Inflammatory macrophage (primary cell): Measurements from ENCODE around the gene CNTN5.

Experiments used
- DNase-seq, 2 donors: peaks; one replicate each; pipeline ENCODE4 v3.0.0-alpha.2; 2020 to 2022

Gene CNTN5

GRCh38 chr11:100105255-100105981, 1084.7 kb downstream of the CNTN5 start:
- DNase-seq: no peak

- no peak for DNase-seq
Measured at GRCh38 chr11:100105982-100106358, 1085.2 kb downstream of the CNTN5 start.

GRCh38 chr11:100119176-100119575, 1098.4 kb downstream of the CNTN5 start:
- DNase-seq: no peak

GRCh38 chr11:100133114-100133513, 1112.4 kb downstream of the CNTN5 start:
- DNase-seq: no peak

- no peak for DNase-seq
Measured at GRCh38 chr11:100141201-100141600, 1120.5 kb downstream of the CNTN5 start.

GRCh38 chr11:100151944-100152343, 1131.2 kb downstream of the CNTN5 start:
- no peak for DNase-seq

GRCh38 chr11:100152766-100153165, 1132.0 kb downstream of the CNTN5 start:
- no peak for DNase-seq

GRCh38 chr11:100163471-100163870, 1142.7 kb downstream of the CNTN5 start:
- DNase-seq: no peak

- DNase-seq: no peak
Measured at GRCh38 chr11:100174881-100175280, 1154.1 kb downstream of the CNTN5 start.

GRCh38 chr11:100176456-100176855, 1155.7 kb downstream of the CNTN5 start:
- DNase-seq: no peak

GRCh38 chr11:100177651-100178050, 1156.9 kb downstream of the CNTN5 start:
- no peak for DNase-seq

- DNase-seq: no peak
Measured at GRCh38 chr11:100182350-100182749, 1161.6 kb downstream of the CNTN5 start.

- no peak for DNase-seq
Measured at GRCh38 chr11:100182927-100183326, 1162.2 kb downstream of the CNTN5 start.

- no peak for DNase-seq
Measured at GRCh38 chr11:100185588-100185987, 1164.8 kb downstream of the CNTN5 start.

GRCh38 chr11:100188137-100188783, 1167.5 kb downstream of the CNTN5 start:
- DNase-seq: no peak

GRCh38 chr11:100190395-100190794, 1169.6 kb downstream of the CNTN5 start:
- no peak for DNase-seq

GRCh38 chr11:100192181-100192580, 1171.4 kb downstream of the CNTN5 start:
- DNase-seq: no peak

- no peak for DNase-seq
Measured at GRCh38 chr11:100203789-100204188, 1183.0 kb downstream of the CNTN5 start.

- no peak for DNase-seq
Measured at GRCh38 chr11:100205926-100206325, 1185.2 kb downstream of the CNTN5 start.

GRCh38 chr11:100208207-100208606, 1187.5 kb downstream of the CNTN5 start:
- no peak for DNase-seq

GRCh38 chr11:100214791-100215190, 1194.0 kb downstream of the CNTN5 start:
- DNase-seq: no peak

GRCh38 chr11:100220801-100221200, 1200.1 kb downstream of the CNTN5 start:
- DNase-seq: no peak

- DNase-seq: no peak
Measured at GRCh38 chr11:100221791-100222190, 1201.0 kb downstream of the CNTN5 start.

- no peak for DNase-seq
Measured at GRCh38 chr11:100224541-100225034, 1203.8 kb downstream of the CNTN5 start.
